BJ (cell line): ENCODE data around the gene ZNF444. TPM values are rescaled to one million over a fixed set of nuclear protein-coding genes. Genes with fewer than 3 reads are reported as not detected.

Experiments used
- CTCF ChIA-PET: fragments of 350-600 bp; formaldehyde crosslinking; extraction: SDS; loops from one replicate; lab custom pipeline; 2021; ENCODE audit warnings: antibody characterized with exemption, inconsistent platforms; lab: Yijun Ruan, JAX
- POLR2A ChIA-PET: fragments of 300-600 bp; sonication (Branson Sonifier 250); formaldehyde crosslinking; extraction: SDS; loops from one replicate; lab custom pipeline; 2021; ENCODE audit warnings: antibody characterized with exemption; lab: Charles Lee
- DNase-seq: peaks from one replicate; pipeline ENCODE4 v3.0.0-alpha.2; 2011; ENCODE audit warnings: low read depth
- H3K27me3 ChIP-seq: 2 replicates; pipeline ENCODE4 v1.6.0; 2011; ENCODE audit warnings: low read length; ENCODE audit not compliant: control insufficient read depth, insufficient read depth
- H3K36me3 ChIP-seq: 2 replicates; pipeline ENCODE4 v1.5.1; 2011; ENCODE audit warnings: low read length; ENCODE audit not compliant: control insufficient read depth, insufficient read depth
- H3K4me3 ChIP-seq: 2 replicates; pipeline ENCODE4 v1.5.1; 2011; ENCODE audit warnings: low read depth, mild to moderate bottlenecking, control low read depth, low read length
- CTCF ChIP-seq: IDR thresholded peaks from 2 replicates; pipeline ENCODE4 v1.5.1; 2011; ENCODE audit warnings: low read depth, mild to moderate bottlenecking, control low read depth, inconsistent platforms, low read length, moderate library complexity; ENCODE audit not compliant: insufficient read depth
- polyA plus RNA-seq: library from polyadenylated mRNA; depleted of rRNA; stranded (reverse); fragments of >200 nt; gene quantifications from 2 replicates; pipeline ENCODE4 v1.2.3, GENCODE V29; 2011

Gene ZNF444
- polyA plus RNA-seq, 1 experiment: 11.5 TPM

- ChIA-PET POLR2A (no interaction called here), CTCF (interaction anchor here (3.7 to 12.9 kb wide), 2 partner anchors 98 to 111 kb away, joined by 18 to 262 read pairs; no protein-coding TSS in a partner anchor)
- Histone ChIP-seq H3K36me3 (no peaks in the 10 kb centered on the region), H3K4me3 (no peak overlapping the region), H3K27me3 (no peaks in the 10 kb centered on the region)
- DNase-seq: no peak
- no peak for TF ChIP-seq CTCF
Observed at GRCh38 chr19:56176881-56177280, 35.8 kb downstream of the ZNF444 start.

GRCh38 chr19:56177564-56178243 lies 36.6 kb downstream of the ZNF444 start:
- POLR2A ChIA-PET: no interaction called here
- no peak for TF ChIP-seq CTCF
- CTCF ChIA-PET: interaction anchor here (0.6 to 12.9 kb wide), 5 partner anchors 75 to 1050 kb away, joined by 3 to 262 read pairs (median 4); no protein-coding TSS in a partner anchor

GRCh38 chr19:56189785-56190184 lies 48.7 kb downstream of the ZNF444 start:
- ChIA-PET POLR2A (no interaction called here), CTCF (interaction anchor here (2.0 kb wide), 1 partner anchor 63 kb away, joined by 6 read pairs; no protein-coding TSS in a partner anchor)
- DNase-seq: no peak

More at GRCh38 chr19:56177564-56178243, 36.6 kb downstream of the ZNF444 start:
- no peaks in the 10 kb centered on the region for H3K27me3 ChIP-seq
- no peaks in the 10 kb centered on the region for H3K36me3 ChIP-seq
- DNase-seq: no peak
- no peak overlapping the region for H3K4me3 ChIP-seq

GRCh38 chr19:56191115-56191514 lies 50.0 kb downstream of the ZNF444 start:
- Histone ChIP-seq H3K27me3 (no peaks in the 10 kb centered on the region), H3K4me3 (no peak overlapping the region), H3K36me3 (no peaks in the 10 kb centered on the region)
- no peak for TF ChIP-seq CTCF
- ChIA-PET POLR2A (no interaction called here), CTCF (no interaction called here)
- DNase-seq: no peak

More at GRCh38 chr19:56189785-56190184, 48.7 kb downstream of the ZNF444 start:
- H3K36me3 ChIP-seq: no peaks in the 10 kb centered on the region
- H3K4me3 ChIP-seq: no peak overlapping the region
- TF ChIP-seq CTCF: no peak
- no peaks in the 10 kb centered on the region for H3K27me3 ChIP-seq

- ChIA-PET CTCF (no interaction called here), POLR2A (no interaction called here)
- Histone ChIP-seq H3K36me3 (no peaks in the 10 kb centered on the region), H3K4me3 (no peak overlapping the region), H3K27me3 (no peaks in the 10 kb centered on the region)
- no peak for TF ChIP-seq CTCF
- no peak for DNase-seq
Observed at GRCh38 chr19:56191711-56192110, 50.6 kb downstream of the ZNF444 start.
